VCaP (cell line): ENCODE data around the gene PIR.

Experiments used
- H3K27ac ChIP-seq: fragments of 450-650 bp; 2 replicates; pipeline ENCODE4 v1.5.1; 2017
- TF ChIP-seq, protein P1 (sequence below): fragments of 450-650 bp; conservative IDR thresholded peaks from 2 replicates; pipeline ENCODE4 v1.5.1; 2017; ENCODE audit warnings: mild to moderate bottlenecking, moderate library complexity

The PIR gene

DNA sequence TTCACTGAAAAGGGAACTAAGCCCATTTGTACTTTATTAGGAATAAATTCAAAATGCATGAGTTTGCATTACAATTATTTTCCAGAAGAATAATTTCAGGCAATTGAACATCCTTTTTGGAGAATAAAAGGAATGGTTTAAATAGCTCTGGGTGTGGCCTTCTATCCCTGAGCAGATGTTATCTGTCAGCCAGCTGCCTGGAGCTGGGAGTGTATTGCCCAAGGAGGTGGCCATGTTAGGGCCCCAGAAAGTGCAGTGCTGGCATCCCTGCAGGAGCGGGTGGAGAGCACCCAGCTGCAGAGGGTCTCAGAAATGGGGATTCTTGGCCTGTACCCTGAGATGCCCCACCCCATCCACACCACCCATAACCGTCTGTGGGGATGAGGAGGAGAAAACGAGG, 87.3 kb downstream of the PIR start:
- peak overlapping the region; percentile 77 for H3K27ac ChIP-seq
- TF ChIP-seq, protein P1, sequence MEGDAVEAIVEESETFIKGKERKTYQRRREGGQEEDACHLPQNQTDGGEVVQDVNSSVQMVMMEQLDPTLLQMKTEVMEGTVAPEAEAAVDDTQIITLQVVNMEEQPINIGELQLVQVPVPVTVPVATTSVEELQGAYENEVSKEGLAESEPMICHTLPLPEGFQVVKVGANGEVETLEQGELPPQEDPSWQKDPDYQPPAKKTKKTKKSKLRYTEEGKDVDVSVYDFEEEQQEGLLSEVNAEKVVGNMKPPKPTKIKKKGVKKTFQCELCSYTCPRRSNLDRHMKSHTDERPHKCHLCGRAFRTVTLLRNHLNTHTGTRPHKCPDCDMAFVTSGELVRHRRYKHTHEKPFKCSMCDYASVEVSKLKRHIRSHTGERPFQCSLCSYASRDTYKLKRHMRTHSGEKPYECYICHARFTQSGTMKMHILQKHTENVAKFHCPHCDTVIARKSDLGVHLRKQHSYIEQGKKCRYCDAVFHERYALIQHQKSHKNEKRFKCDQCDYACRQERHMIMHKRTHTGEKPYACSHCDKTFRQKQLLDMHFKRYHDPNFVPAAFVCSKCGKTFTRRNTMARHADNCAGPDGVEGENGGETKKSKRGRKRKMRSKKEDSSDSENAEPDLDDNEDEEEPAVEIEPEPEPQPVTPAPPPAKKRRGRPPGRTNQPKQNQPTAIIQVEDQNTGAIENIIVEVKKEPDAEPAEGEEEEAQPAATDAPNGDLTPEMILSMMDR, result no peak

DNA sequence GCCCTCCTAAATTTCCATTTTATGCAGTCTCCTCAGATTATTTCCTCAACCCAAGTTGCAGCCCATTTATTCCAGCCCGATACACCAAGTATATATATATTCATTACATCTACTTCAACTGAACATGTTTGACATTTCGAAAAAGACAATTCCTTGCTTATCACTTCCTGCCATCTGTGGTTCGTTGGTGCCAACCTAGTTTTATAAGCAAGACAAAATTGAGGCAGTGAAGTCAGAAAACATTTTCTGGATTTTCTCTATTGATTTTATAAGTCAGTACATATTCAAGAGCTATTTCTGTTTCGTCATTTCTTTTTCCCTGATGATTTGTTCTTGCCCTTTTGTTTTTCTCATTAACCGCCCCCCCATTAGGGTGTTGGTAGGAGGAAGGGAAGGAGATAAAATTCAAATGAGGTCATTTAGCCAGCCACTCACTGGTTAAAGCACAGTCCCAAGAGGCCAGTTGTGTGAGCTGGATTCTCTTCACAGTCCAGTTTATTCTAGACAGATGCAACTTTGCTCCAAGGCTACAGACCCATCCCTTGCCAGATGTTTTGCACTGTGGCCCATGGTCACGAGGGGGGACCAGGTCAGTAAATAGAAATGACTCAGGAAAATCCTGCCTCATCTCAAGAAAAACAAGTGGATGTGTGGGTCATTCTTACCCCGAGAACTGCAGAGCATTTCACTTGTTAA, 88.6 kb downstream of the PIR start:
- peak overlapping the region; percentile 77 for H3K27ac ChIP-seq
- TF ChIP-seq, protein P1, result no peak

DNA sequence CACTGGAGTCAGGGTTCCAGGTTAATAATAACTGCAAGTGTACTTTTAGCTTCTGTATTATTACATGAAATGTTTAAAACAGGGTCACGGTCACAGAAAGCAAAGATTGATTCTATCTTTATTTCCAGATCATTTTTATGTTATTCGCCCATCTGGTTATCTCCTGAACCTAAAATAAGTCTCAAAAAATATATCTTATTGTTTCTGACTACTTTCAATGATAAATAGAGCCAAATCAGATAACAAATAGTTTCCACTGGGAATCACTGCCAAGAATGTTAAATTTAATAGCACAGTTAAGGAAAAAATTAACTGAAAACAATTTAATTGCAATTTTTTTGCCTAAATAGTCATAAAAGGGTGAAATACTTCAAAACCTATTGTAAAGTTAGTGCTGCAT, 91.8 kb downstream of the PIR start:
- H3K27ac ChIP-seq, result peak overlapping the region; percentile 77
- TF ChIP-seq, protein P1, result no peak

DNA sequence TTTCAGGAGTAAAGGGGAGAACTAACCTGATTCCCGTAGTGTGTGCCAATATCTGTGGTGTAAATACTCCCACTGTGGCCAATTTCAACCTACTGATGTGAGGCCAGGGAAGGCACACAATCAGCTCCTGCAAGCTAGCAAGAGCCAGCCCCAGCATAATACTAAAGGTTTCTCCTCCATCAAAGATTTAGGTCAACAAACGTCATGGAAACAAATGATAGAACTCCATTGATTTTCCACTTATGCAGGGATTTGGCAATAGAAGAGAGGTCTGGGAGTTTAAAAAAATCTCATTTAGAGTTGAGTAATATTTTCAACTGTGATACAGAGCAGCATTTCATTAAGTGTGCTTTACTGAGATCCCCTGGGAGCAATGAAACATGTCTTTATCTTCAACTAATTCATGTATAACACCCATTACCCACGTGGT, 93.2 kb downstream of the PIR start:
- TF ChIP-seq, protein P1, result no peak
- no peak overlapping the region; the same call in 1 of the 2 replicates for H3K27ac ChIP-seq

DNA sequence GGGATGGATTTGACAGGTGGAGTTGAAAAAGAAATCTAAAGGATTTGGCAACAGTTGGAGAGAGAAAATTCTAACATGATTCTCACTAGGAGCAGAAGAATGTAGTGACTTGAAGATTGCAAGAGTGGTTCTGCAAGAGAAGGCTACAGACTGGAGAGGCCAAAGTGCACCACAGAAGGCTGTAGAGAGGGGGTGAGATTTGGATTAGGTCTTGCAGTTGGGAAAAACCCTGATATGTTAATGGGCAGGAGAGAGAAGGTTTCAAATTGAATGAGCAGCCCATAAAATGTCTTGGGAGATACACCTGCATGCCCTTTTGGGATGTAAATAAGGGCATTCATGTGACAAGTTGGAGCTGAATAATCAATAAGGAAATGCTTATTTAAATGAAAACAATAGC, 94.3 kb downstream of the PIR start:
- TF ChIP-seq, protein P1, result no peak
- no peak overlapping the region for H3K27ac ChIP-seq

DNA sequence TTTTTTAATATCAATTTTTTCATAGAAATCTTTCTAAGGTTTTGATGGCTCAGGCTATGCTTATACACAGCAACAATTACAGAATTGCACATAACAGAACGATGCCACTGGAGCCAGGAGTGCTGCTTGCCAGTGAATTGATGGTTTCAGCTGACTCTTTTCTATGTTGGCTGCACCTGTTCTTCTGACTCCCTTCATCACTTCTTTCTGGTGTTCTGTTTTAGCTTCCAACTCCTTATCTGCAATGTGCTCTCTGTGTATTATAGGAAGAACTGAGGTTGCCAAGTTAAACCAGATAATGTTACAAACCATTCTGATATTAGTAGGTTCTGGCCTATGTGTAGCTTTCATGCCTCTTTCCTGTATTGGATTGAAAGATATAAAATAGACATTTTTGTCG, 97.3 kb downstream of the PIR start:
- TF ChIP-seq, protein P1, result no peak
- H3K27ac ChIP-seq, result peak overlapping the region; percentile 28; the same call in 1 of the 2 replicates

DNA sequence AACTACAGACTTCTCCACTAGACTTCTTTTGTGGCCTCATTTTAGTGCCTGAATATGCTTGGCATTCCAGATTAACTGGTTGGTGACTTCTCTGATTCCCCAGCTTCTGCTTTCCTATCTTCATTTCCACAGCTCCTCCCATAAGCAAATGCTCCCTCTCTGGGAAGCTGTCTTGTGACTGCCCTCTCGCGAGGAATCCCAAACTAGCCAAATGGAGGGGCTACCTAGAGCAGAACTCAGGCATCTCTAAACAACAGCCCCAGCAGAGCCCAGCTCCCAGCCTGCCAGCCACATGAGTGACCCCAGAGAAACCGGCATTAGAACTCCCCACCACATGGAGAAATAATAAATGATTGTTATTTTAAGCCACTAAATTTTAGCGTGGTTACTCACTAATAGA, 101.3 kb downstream of the PIR start:
- no peak overlapping the region for H3K27ac ChIP-seq
- TF ChIP-seq, protein P1, result no peak
